Forelimb muscle (tissue), 1 donor: ENCODE measurements around the gene AKAP5. TPM values are rescaled to one million over a fixed set of nuclear protein-coding genes. Genes with fewer than 3 reads are reported as not detected.

Experiments used
- polyA plus RNA-seq: library from polyadenylated mRNA; unstranded; fragments of 120-200 nt; gene quantifications from one replicate; pipeline ENCODE4 v1.2.1, GENCODE V29; 2013; ENCODE audit not compliant: insufficient read length

Gene AKAP5
- polyA plus RNA-seq, 1 donor: 0.44 TPM

Other genes with a start within 250 kb of the AKAP5 start
- 0.29 TPM for gene ESR2, start 171.1 kb upstream of the AKAP5 start, polyA plus RNA-seq
- 39.8 TPM for gene MTHFD1, start 77.1 kb upstream of the AKAP5 start, polyA plus RNA-seq
- 8.8 TPM for gene ZBTB25, start 38.3 kb downstream of the AKAP5 start, polyA plus RNA-seq
- gene ZBTB1, start 39.3 kb downstream of the AKAP5 start, polyA plus RNA-seq: 27.2 TPM
- 5.0 TPM for gene HSPA2, start 75.2 kb downstream of the AKAP5 start, polyA plus RNA-seq
- gene PPP1R36, start 84.5 kb downstream of the AKAP5 start, polyA plus RNA-seq: 0.40 TPM
- gene PLEKHG3, start 238.9 kb downstream of the AKAP5 start, polyA plus RNA-seq: 19.7 TPM